Kidney epithelial cell (primary cell): ENCODE results near the gene CC2D2A. TPM values are rescaled to one million over a fixed set of nuclear protein-coding genes. Genes with fewer than 3 reads are reported as not detected.
A peak's percentile ranks its signal among the peaks of the same experiment; 100 is the strongest.

Source experiments
- DNase-seq: peaks from one replicate; pipeline ENCODE4 v3.0.0-alpha.2; 2010; ENCODE audit warnings: low read depth
- H3K27me3 ChIP-seq: 2 replicates; pipeline ENCODE4 v1.6.0; 2011; ENCODE audit warnings: low read length; ENCODE audit not compliant: control insufficient read depth, insufficient read depth
- H3K36me3 ChIP-seq: 2 replicates; pipeline ENCODE4 v1.5.1; 2011; ENCODE audit warnings: low read length; ENCODE audit not compliant: control insufficient read depth, insufficient read depth
- H3K4me3 ChIP-seq: 2 replicates; pipeline ENCODE4 v1.5.1; 2011; ENCODE audit warnings: low read depth, mild to moderate bottlenecking, control low read depth, low read length
- CTCF ChIP-seq: IDR thresholded peaks from 2 replicates; pipeline ENCODE4 v1.5.1; 2011; ENCODE audit warnings: mild to moderate bottlenecking, moderate library complexity, low read length, control low read depth, inconsistent platforms; ENCODE audit not compliant: insufficient read depth, poor library complexity, severe bottlenecking
- total RNA-seq: library from RNA; depleted of rRNA; stranded (reverse); fragments of >200 nt; gene quantifications from 2 replicates; pipeline ENCODE4 v1.2.3, GENCODE V29; 2015

Gene CC2D2A
- total RNA-seq, 1 donor from 2014 or later, result 18.3 TPM

GRCh38 chr4:15478724-15479088 lies 9.0 kb downstream of the CC2D2A start:
- peaks cover 1% of the 10 kb centered on the region for H3K36me3 ChIP-seq
- H3K4me3 ChIP-seq, result no peak overlapping the region
- no peaks in the 10 kb centered on the region for H3K27me3 ChIP-seq
- no peak for TF ChIP-seq CTCF
- no peak for DNase-seq

- peak overlapping the region; percentile 33 for H3K4me3 ChIP-seq
- no peaks in the 10 kb centered on the region for H3K27me3 ChIP-seq
- peak; percentile 68 for TF ChIP-seq CTCF
- H3K36me3 ChIP-seq, result peaks cover 1% of the 10 kb centered on the region
- DNase-seq, result peak; percentile 43
Observed at GRCh38 chr4:15479089-15479912, 9.6 kb downstream of the CC2D2A start.

- no peak for DNase-seq
- H3K4me3 ChIP-seq, result peak overlapping the region; percentile 33
- no peak for TF ChIP-seq CTCF
- H3K27me3 ChIP-seq, result no peaks in the 10 kb centered on the region
- peaks cover 1% of the 10 kb centered on the region for H3K36me3 ChIP-seq
Observed at GRCh38 chr4:15479913-15480185, 10.2 kb downstream of the CC2D2A start.

GRCh38 chr4:15481961-15482745 lies 12.5 kb downstream of the CC2D2A start:
- DNase-seq, result no peak
- TF ChIP-seq CTCF, result no peak
- no peaks in the 10 kb centered on the region for H3K27me3 ChIP-seq
- peaks cover 1% of the 10 kb centered on the region for H3K36me3 ChIP-seq
- H3K4me3 ChIP-seq, result no peak overlapping the region

GRCh38 chr4:15482842-15483241 lies 13.2 kb downstream of the CC2D2A start:
- H3K36me3 ChIP-seq, result peaks cover 1% of the 10 kb centered on the region
- no peak overlapping the region for H3K4me3 ChIP-seq
- no peaks in the 10 kb centered on the region for H3K27me3 ChIP-seq
- TF ChIP-seq CTCF, result no peak
- DNase-seq, result no peak
